A549 (cell line): ENCODE results near the gene HS3ST6. TPM values are rescaled to one million over a fixed set of nuclear protein-coding genes. Genes with fewer than 3 reads are reported as not detected.
"Not testable (repeated sequence)": the region's sequence is repeated elsewhere in the genome, so short reads cannot be mapped to it uniquely, and the experiment has no call there.

Source experiments
- ATAC-seq, 2 experiments: fragments of 200-7000 bp in 1 of 2; fragments of >200 bp in 1 of 2; cut with Nextera tagmentation in 1 of 2; cut with Tn5 transposase in 1 of 2; 3 replicates each; pipeline versions ENCODE4 v1.8.0 to v1.9.1; 2018 to 2020; ENCODE audit warnings: mild to moderate bottlenecking in 1 of 2, moderate library complexity in 1 of 2
- CTCF ChIA-PET: fragments of 300-600 bp; sonication (Branson Sonifier 250); formaldehyde crosslinking; extraction: SDS; loops from one replicate; lab custom pipeline; 2021; ENCODE audit warnings: antibody characterized with exemption, inconsistent platforms; lab: Yijun Ruan, JAX
- POLR2A ChIA-PET: fragments of 350-600 bp; formaldehyde crosslinking; extraction: SDS; loops from one replicate; lab custom pipeline; 2021; ENCODE audit warnings: antibody characterized with exemption, inconsistent platforms; lab: Yijun Ruan, JAX
- DNase-seq, 2 experiments: peaks; one replicate each; pipeline versions ENCODE4 v3.0.0 to v3.0.0-alpha.2; 2011 to 2016; ENCODE audit warnings: low read depth in 1 of 2, low spot score in 1 of 2
- FAIRE-seq: peaks from 2 replicates; lab custom pipeline; 2011; peaks lifted over from hg19 to GRCh38; lab: Jason Lieb, UNC
- H3K27ac ChIP-seq, 2 experiments: fragments of >200 bp; sonication (Bioruptor Twin); formaldehyde crosslinking; 3 replicates each; pipeline ENCODE4 v1.5.1; 2016 to 2017
- H3K4me1 ChIP-seq: fragments of >200 bp; sonication (Bioruptor Twin); formaldehyde crosslinking; 3 replicates; pipeline ENCODE4 v1.6.1; 2016
- H3K4me2 ChIP-seq: fragments of >200 bp; sonication (Bioruptor Twin); formaldehyde crosslinking; 3 replicates; pipeline ENCODE4 v1.6.1; 2016
- H3K4me3 ChIP-seq: fragments of >200 bp; sonication (Bioruptor Twin); formaldehyde crosslinking; 3 replicates; pipeline ENCODE4 v1.5.1; 2016
- H3K9me3 ChIP-seq: fragments of >200 bp; sonication (Bioruptor Twin); formaldehyde crosslinking; 3 replicates; pipeline ENCODE4 v1.6.1; 2016
- CEBPB ChIP-seq, 2 experiments: fragments of >200 bp in 1 of 2; sonication (Bioruptor Twin) in 1 of 2; formaldehyde crosslinking in 1 of 2; IDR thresholded peaks; 2 replicates each; pipeline ENCODE4 v1.6.1; 2012 to 2016
- CHD2 ChIP-seq: fragments of 150-350 bp; IDR thresholded peaks from 2 replicates; pipeline ENCODE4 v1.6.1; 2014; ENCODE audit warnings: low read length; ENCODE audit not compliant: partially characterized antibody
- CHD4 ChIP-seq: fragments of 200-600 bp; sonication (generic); IDR thresholded peaks from 2 replicates; pipeline ENCODE4 v1.6.1; 2016; ENCODE audit warnings: antibody characterized with exemption, mild to moderate bottlenecking, borderline replicate concordance
- HDAC2 ChIP-seq: fragments of 200-600 bp; sonication (generic); IDR thresholded peaks from 2 replicates; pipeline ENCODE4 v1.6.1; 2016
- JUN ChIP-seq, 2 experiments: fragments of >200 bp; sonication (Bioruptor Twin); formaldehyde crosslinking; IDR thresholded peaks; 2 replicates in 1 of 2; 3 replicates in 1 of 2; pipeline ENCODE4 v1.6.1; 2016 to 2017
- KDM1A ChIP-seq: fragments of 200-600 bp; sonication (generic); IDR thresholded peaks from 2 replicates; pipeline ENCODE4 v1.6.1; 2016; ENCODE audit warnings: low read depth, mild to moderate bottlenecking
- MAZ ChIP-seq: fragments of 150-350 bp; IDR thresholded peaks from 2 replicates; pipeline ENCODE4 v1.6.1; 2014; ENCODE audit warnings: antibody characterized with exemption, low read depth, low read length, borderline replicate concordance
- NFE2L2 ChIP-seq: fragments of 150-350 bp; conservative IDR thresholded peaks from 2 replicates; pipeline ENCODE4 v1.6.1; 2014; ENCODE audit warnings: low read length
- PHF8 ChIP-seq: fragments of 200-600 bp; sonication (generic); IDR thresholded peaks from 2 replicates; pipeline ENCODE4 v1.6.1; 2016; ENCODE audit warnings: low read depth, mild to moderate bottlenecking, antibody characterized with exemption, moderate library complexity, borderline replicate concordance
- POLR2A ChIP-seq: IDR thresholded peaks from 2 replicates; pipeline ENCODE4 v1.6.1; 2012; ENCODE audit warnings: mild to moderate bottlenecking, low read length
- RFX5 ChIP-seq: fragments of 450-650 bp; IDR thresholded peaks from 2 replicates; pipeline ENCODE4 v1.7.1; 2014; ENCODE audit warnings: antibody characterized with exemption, mild to moderate bottlenecking, moderate library complexity
- SREBF2 ChIP-seq: fragments of 450-650 bp; IDR thresholded peaks from 2 replicates; pipeline ENCODE4 v1.6.1; 2014; ENCODE audit warnings: mild to moderate bottlenecking, moderate library complexity
- TFCP2L1 ChIP-seq: fragments of 250-450 bp; sonication (Bioruptor Pico); IDR thresholded peaks from 2 replicates; pipeline ENCODE4 v1.5.0; 2021; ENCODE audit warnings: mild to moderate bottlenecking
- ZC3H11A ChIP-seq: fragments of 450-650 bp; IDR thresholded peaks from 2 replicates; pipeline ENCODE4 v1.6.1; 2014; ENCODE audit warnings: antibody characterized with exemption, mild to moderate bottlenecking
- WGBS: methylation state at CpG from one replicate; pipeline ENCODE4 v1.1.6; 2017; ENCODE audit errors: missing lambda C conversion rate; 5-methylcytosine and 5-hydroxymethylcytosine counted together
- polyA plus RNA-seq, 4 experiments: library from polyadenylated mRNA; depleted of rRNA in 3 of 4; stranded (reverse); fragments of >200 nt; fragmentation: RNase III in 1 of 4; extraction: RNeasy Plus Mini Kit Qiagen cat#74134 plus additional on column Dnase treatment in 1 of 4; gene quantifications; 2 replicates in 3 of 4; 3 replicates in 1 of 4; pipeline ENCODE4 v1.2.3, GENCODE V29; 2011 to 2017
- TF ChIP-seq, protein P1 (sequence below): fragments of >200 bp; sonication (Bioruptor Twin); formaldehyde crosslinking; IDR thresholded peaks from 3 replicates; pipeline ENCODE4 v1.5.1; 2016
- TF ChIP-seq, protein P2 (sequence below): fragments of 150-350 bp; IDR thresholded peaks from 2 replicates; pipeline ENCODE4 v1.6.1; 2014; ENCODE audit warnings: low read depth, mild to moderate bottlenecking, low read length
- TF ChIP-seq, protein P3 (sequence below): fragments of >200 bp; sonication (Bioruptor Twin); formaldehyde crosslinking; IDR thresholded peaks from 2 replicates; pipeline ENCODE4 v1.6.1; 2016
- TF ChIP-seq, protein P4 (sequence below): IDR thresholded peaks from 2 replicates; pipeline ENCODE4 v1.6.1; 2012; ENCODE audit warnings: low read depth, borderline replicate concordance

HS3ST6 gene
- polyA plus RNA-seq, 2 of the 4 experiments (the other 2 are of a cell fraction): 1.5 to 2.0 TPM

DNA sequence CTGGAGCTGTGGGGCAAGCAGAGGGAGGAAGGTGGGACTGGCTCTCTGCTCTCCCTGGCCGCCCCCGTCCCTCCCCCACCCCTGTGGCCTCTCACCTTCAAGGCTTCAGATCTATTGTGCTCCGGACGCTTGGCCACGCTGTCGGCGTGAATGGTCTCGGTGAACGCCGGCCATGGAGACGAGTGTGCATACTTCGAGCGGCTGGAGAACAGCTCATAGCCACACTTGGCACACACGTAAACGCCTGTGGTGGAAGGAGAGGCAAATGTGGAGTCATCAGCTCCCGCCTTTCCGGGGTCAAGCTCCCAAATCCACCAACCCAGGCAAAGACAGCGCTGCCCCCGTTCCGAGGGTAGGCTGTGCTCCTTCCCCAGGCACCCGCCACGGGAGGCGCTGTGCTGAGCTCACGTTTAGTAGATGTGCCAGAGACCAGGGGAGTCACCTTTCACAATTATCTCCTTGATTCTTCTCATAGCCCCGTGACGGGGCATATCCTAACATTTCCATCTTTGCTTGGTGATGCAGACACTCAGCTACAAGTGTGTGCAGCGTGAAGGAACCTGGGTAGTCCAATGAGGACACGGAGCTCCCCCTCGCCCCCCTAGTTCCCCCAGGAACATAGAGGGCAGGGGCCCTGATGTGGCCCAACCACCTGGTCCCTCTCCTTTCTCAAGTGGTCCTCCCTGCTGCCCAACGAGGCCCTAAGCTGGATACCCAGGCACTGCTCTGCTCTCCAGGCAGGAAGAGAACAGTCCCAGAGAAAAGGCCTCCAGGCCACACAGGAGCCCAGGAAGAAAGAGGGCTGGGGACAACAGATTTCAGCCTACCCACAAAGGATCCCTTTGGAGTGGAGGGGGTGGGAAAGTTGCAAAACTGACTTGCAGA is 23.2 kb upstream of the HS3ST6 start:
- no peak for TF ChIP-seq HDAC2
- no peak for TF ChIP-seq PHF8
- no peak for TF ChIP-seq MAZ
- TF ChIP-seq JUN (IDR thresholded peaks at IDR 0.05): no peak
- TF ChIP-seq, protein P1, sequence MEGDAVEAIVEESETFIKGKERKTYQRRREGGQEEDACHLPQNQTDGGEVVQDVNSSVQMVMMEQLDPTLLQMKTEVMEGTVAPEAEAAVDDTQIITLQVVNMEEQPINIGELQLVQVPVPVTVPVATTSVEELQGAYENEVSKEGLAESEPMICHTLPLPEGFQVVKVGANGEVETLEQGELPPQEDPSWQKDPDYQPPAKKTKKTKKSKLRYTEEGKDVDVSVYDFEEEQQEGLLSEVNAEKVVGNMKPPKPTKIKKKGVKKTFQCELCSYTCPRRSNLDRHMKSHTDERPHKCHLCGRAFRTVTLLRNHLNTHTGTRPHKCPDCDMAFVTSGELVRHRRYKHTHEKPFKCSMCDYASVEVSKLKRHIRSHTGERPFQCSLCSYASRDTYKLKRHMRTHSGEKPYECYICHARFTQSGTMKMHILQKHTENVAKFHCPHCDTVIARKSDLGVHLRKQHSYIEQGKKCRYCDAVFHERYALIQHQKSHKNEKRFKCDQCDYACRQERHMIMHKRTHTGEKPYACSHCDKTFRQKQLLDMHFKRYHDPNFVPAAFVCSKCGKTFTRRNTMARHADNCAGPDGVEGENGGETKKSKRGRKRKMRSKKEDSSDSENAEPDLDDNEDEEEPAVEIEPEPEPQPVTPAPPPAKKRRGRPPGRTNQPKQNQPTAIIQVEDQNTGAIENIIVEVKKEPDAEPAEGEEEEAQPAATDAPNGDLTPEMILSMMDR: peak; percentile 11; the same call in 1 of the 3 replicates
- no peak for TF ChIP-seq CHD4
- TF ChIP-seq POLR2A: no peak
- TF ChIP-seq, protein P2, sequence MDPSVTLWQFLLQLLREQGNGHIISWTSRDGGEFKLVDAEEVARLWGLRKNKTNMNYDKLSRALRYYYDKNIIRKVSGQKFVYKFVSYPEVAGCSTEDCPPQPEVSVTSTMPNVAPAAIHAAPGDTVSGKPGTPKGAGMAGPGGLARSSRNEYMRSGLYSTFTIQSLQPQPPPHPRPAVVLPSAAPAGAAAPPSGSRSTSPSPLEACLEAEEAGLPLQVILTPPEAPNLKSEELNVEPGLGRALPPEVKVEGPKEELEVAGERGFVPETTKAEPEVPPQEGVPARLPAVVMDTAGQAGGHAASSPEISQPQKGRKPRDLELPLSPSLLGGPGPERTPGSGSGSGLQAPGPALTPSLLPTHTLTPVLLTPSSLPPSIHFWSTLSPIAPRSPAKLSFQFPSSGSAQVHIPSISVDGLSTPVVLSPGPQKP: no peak
- DNase-seq (no peak), ATAC-seq (peak in 1 of 2 experiments; percentile 42; a peak in 2 of 6 replicates), FAIRE-seq (no peak)
- Histone ChIP-seq H3K9me3 (no peaks in the 10 kb centered on the region), H3K4me2 (peak overlapping the region; percentile 86), H3K4me1 (peaks cover 19% of the 10 kb centered on the region), H3K4me3 (peak overlapping the region; percentile 84), H3K27ac (peak overlapping the region; percentile 79 to 92)
- CTCF ChIA-PET: interaction anchor here (0.6 to 7.1 kb wide), 15 partner anchors 9 to 199 kb away, joined by 3 to 63 read pairs (median 6); partner anchors contain the start of genes RNF151, RPL3L and RPS2
- 82% methylated on average over 30 of the region's 30 CpGs for WGBS
- POLR2A ChIA-PET: interaction anchor here (1.8 kb wide), 1 partner anchor 23 kb away, joined by 6 read pairs; the partner anchor contains the start of gene RPS2

DNA sequence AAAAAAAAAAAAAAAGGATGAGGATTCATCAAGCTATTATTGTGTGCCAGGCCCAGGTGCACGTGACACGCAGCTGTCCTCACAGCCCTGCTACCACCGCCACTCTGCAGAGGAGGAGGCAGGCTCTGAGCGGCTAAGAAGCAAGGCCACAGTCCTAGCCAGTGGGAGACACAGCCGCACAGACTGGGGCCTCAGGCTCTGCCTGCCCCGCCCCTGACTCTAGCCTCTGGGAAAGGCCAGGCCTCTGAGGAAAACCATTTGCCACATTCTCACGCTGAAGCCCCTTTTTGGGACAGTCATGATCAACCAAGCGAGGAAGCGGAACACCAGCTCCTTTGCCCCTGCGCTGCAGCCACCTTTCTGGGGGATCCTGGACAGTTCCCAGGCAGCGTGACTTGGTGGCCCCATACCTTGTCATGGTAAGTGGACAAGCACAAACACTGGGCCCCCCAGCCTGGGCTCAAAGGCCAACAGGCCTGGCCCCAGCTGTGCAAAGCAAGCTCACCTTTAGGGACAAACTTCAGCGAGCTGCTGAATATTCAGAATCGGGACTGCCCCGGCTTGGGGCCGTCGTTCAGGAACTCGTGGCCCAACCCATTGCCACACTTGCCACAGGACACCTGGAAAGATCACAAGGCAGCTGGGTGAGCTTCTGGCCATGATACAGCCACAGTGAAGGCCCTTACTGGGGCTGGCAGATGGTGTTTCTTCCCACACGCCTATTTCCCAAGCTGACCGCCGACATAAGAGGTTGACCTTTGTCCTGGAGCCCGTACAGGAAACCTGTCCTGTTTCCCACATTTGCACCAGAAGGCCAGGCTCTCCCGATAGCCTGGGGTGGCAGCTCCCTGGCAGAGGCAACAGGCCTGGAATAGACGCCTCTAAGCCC is 22.3 kb upstream of the HS3ST6 start:
- DNase-seq (no peak), FAIRE-seq (no peak), ATAC-seq (no peak)
- ChIA-PET CTCF (interaction anchor here (0.6 to 7.1 kb wide), 15 partner anchors 8 to 200 kb away, joined by 3 to 63 read pairs (median 6); partner anchors contain the start of genes RNF151, RPL3L and RPS2), POLR2A (interaction anchor here (0.6 to 1.8 kb wide), 3 partner anchors 8 to 58 kb away, joined by 3 to 13 read pairs (median 6); partner anchors contain the start of gene RPS2)
- H3K4me2 ChIP-seq: no peak overlapping the region
- TF ChIP-seq CEBPB (IDR thresholded peaks at IDR 0.05) (no peak), TFCP2L1 (CRISPR knock-in tag) (no peak), CHD2 (no peak), NFE2L2 (no peak), RFX5 (no peak), KDM1A (no peak), ZC3H11A (no peak), SREBF2 (no peak)
- TF ChIP-seq, protein P3, sequence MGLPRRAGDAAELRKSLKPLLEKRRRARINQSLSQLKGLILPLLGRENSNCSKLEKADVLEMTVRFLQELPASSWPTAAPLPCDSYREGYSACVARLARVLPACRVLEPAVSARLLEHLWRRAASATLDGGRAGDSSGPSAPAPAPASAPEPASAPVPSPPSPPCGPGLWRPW: no peak
- TF ChIP-seq, protein P4, sequence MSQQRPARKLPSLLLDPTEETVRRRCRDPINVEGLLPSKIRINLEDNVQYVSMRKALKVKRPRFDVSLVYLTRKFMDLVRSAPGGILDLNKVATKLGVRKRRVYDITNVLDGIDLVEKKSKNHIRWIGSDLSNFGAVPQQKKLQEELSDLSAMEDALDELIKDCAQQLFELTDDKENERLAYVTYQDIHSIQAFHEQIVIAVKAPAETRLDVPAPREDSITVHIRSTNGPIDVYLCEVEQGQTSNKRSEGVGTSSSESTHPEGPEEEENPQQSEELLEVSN: no peak
- H3K9me3 ChIP-seq: no peaks in the 10 kb centered on the region
- H3K4me3 ChIP-seq: no peak overlapping the region
- peaks cover 22% of the 10 kb centered on the region for H3K4me1 ChIP-seq
- H3K27ac ChIP-seq: no peak overlapping the region
- WGBS: 91% methylated on average over 23 of the region's 23 CpGs

DNA sequence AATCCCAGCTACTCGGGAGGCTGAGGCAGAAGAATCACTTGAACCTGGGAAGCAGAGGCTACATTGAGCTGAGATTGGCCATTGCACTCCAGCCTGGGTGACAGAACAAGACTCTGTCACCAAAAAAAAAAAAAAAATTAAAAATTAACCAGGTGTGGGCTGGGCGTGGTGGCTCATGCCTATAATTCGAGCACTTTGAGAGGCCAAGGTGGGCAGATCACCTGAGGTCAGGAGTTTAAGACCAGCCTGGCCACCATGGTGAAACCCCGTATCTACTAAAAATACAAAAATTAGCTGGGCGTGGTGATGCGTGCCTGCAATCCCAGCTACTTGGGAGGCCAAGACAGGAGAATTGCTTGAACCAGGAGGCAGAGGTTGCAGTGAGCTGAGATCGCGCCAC is 21.6 kb upstream of the HS3ST6 start:
- not testable (repeated sequence) for ATAC-seq, H3K27ac ChIP-seq, H3K4me3 ChIP-seq, H3K9me3 ChIP-seq, H3K4me2 ChIP-seq, DNase-seq, FAIRE-seq
- WGBS: 92% methylated on average over 8 of the region's 8 CpGs
- peaks cover 29% of the 10 kb centered on the region for H3K4me1 ChIP-seq
- POLR2A ChIA-PET: interaction anchor here (0.6 to 1.8 kb wide), 2 partner anchors 25 to 59 kb away, joined by 3 to 6 read pairs; partner anchors contain the start of gene RPS2
- CTCF ChIA-PET: interaction anchor here (1.2 to 7.1 kb wide), 5 partner anchors 7 to 98 kb away, joined by 4 to 63 read pairs (median 14); no protein-coding TSS in a partner anchor
